Measurements from ENCODE around the gene GTF3C2.
A peak's percentile ranks its signal among the peaks of the same experiment; 100 is the strongest.

The GTF3C2 gene

GRCh38 chr2:27312152-27312551 is 44.4 kb downstream of the GTF3C2 start:
- H3K4me3 ChIP-seq (replicated peaks; ENCODE audit: insufficient read depth, low read length): no peak overlapping the region
- H3K27me3 ChIP-seq (ENCODE audit: insufficient read depth, poor library complexity, severe bottlenecking): peaks cover 2% of the 10 kb centered on the region
- no peak for TF ChIP-seq SPI1 (IDR thresholded peaks at IDR 0.05; ENCODE audit: borderline replicate concordance, low read depth)
- TF ChIP-seq REST (IDR thresholded peaks at IDR 0.05; ENCODE audit: insufficient replicate concordance, low read depth): no peak
- no peak for TF ChIP-seq CTCF (IDR thresholded peaks at IDR 0.05; ENCODE audit: insufficient read depth, low read length)
- TF ChIP-seq POLR2AphosphoS5 (IDR thresholded peaks at IDR 0.05; ENCODE audit: low read depth): no peak
- TF ChIP-seq GABPA (IDR thresholded peaks at IDR 0.05; ENCODE audit: low read depth): no peak
- DNase-seq (ENCODE audit: low read depth in 1 of 2, low spot score in 1 of 2): no peak
- H3K27ac ChIP-seq (replicated peaks): no peak overlapping the region

DNA sequence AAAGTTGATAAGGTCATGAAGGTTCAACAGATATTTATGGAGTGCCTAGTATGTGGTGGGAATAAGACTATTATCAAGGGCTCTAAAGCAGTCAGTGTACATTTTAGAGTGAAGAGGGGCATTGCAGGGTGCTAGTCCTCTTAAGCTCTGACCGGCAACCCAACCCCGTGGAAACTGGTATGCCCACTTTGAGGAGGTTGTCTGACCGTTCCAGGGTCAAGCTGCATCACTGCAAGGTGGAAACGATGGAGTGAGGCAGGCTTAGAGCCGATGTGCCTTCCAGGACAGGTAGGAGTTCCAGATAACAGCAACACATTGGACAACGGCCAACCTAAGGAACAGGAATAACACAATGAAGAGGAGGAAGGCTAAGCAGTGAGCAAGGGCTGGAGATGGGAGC is 46.9 kb downstream of the GTF3C2 start:
- H3K27me3 ChIP-seq (ENCODE audit: insufficient read depth, poor library complexity, severe bottlenecking): peaks cover 12% of the 10 kb centered on the region
- no peak overlapping the region for H3K4me3 ChIP-seq (replicated peaks; ENCODE audit: insufficient read depth, low read length)
- H3K27ac ChIP-seq (replicated peaks): no peak overlapping the region
- no peak for TF ChIP-seq GABPA (IDR thresholded peaks at IDR 0.05; ENCODE audit: low read depth)
- TF ChIP-seq CTCF (IDR thresholded peaks at IDR 0.05; ENCODE audit: insufficient read depth, low read length): no peak
- TF ChIP-seq SPI1 (IDR thresholded peaks at IDR 0.05; ENCODE audit: borderline replicate concordance, low read depth): no peak
- no peak for TF ChIP-seq POLR2AphosphoS5 (IDR thresholded peaks at IDR 0.05; ENCODE audit: low read depth)
- TF ChIP-seq REST (IDR thresholded peaks at IDR 0.05; ENCODE audit: insufficient replicate concordance, low read depth): no peak
- no peak for DNase-seq (ENCODE audit: low read depth in 1 of 2, low spot score in 1 of 2)

DNA sequence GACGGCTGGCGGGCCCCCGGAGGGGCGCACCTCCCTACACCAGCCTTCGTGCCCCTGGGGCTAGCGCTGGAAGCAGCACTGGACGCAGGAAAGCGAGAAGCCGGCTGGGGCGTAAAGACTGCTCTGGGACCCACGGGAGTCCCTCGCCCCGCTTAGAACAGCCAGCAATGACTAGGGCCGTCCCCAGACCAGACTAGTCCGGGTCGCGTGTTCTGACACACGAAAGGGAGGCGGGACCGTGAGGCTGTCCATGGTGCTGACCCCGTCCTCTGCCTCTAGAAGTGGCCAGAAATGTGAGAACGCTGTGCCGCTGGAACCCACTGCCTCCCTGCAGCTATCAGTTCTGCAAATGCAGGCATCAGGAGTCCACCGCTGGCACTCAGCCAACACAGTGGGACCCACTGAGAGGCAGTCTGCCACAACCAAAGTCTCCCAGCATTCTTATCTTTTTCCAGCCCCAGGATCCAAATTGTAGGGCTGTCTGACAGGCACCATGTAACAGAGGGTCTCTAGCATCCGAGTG is 48.1 kb downstream of the GTF3C2 start, which contains the start of gene UCN:
Gene UCN (minus strand): TSS at position 87 of the 523 bp plus-strand sequence. CDS start 550 bp downstream, outside the sequence.
- H3K27me3 ChIP-seq (ENCODE audit: insufficient read depth, poor library complexity, severe bottlenecking): peaks cover 12% of the 10 kb centered on the region
- H3K27ac ChIP-seq (replicated peaks): no peak within 1 kb of the TSS
- H3K4me3 ChIP-seq (replicated peaks; ENCODE audit: insufficient read depth, low read length): no peak within 1 kb of the TSS
- no peak for DNase-seq (ENCODE audit: low read depth in 1 of 2, low spot score in 1 of 2)
- TF ChIP-seq CTCF (IDR thresholded peaks at IDR 0.05; ENCODE audit: insufficient read depth, low read length): no peak
- TF ChIP-seq GABPA (IDR thresholded peaks at IDR 0.05; ENCODE audit: low read depth): no peak
- TF ChIP-seq REST (IDR thresholded peaks at IDR 0.05; ENCODE audit: insufficient replicate concordance, low read depth): peak; percentile 89
- TF ChIP-seq SPI1 (IDR thresholded peaks at IDR 0.05; ENCODE audit: borderline replicate concordance, low read depth): no peak
